GM12874 (cell line): ENCODE results near the gene DERL2.

Experiments used
- CTCF ChIP-seq: IDR thresholded peaks from 2 replicates; pipeline ENCODE4 v1.5.1; 2011; ENCODE audit warnings: low read depth, mild to moderate bottlenecking, control low read depth, low read length, moderate library complexity; ENCODE audit not compliant: insufficient read depth

The DERL2 gene

GRCh38 chr17:5527601-5528250, 41.7 kb upstream of the DERL2 start:
- no peak for TF ChIP-seq CTCF

GRCh38 chr17:5526821-5527598, 41.0 kb upstream of the DERL2 start:
- TF ChIP-seq CTCF = no peak

GRCh38 chr17:5523249-5523648, 37.3 kb upstream of the DERL2 start:
- no peak for TF ChIP-seq CTCF

GRCh38 chr17:5522476-5522875, 36.5 kb upstream of the DERL2 start:
- TF ChIP-seq CTCF = no peak

GRCh38 chr17:5516060-5516792, 30.2 kb upstream of the DERL2 start:
- no peak for TF ChIP-seq CTCF

GRCh38 chr17:5514976-5515375, 29.0 kb upstream of the DERL2 start:
- no peak for TF ChIP-seq CTCF

GRCh38 chr17:5513628-5514027, 27.6 kb upstream of the DERL2 start:
- no peak for TF ChIP-seq CTCF
